ENCODE data around the gene KCNC1. TPM values are rescaled to one million over a fixed set of nuclear protein-coding genes. Genes with fewer than 3 reads are reported as not detected.

Gene KCNC1
- total and polyA plus RNA-seq, 2 of the 13 experiments (the other 11 are each of a cell fraction or from before 2014, with no cell fraction given) = 0.01 to 0.04 TPM

DNA sequence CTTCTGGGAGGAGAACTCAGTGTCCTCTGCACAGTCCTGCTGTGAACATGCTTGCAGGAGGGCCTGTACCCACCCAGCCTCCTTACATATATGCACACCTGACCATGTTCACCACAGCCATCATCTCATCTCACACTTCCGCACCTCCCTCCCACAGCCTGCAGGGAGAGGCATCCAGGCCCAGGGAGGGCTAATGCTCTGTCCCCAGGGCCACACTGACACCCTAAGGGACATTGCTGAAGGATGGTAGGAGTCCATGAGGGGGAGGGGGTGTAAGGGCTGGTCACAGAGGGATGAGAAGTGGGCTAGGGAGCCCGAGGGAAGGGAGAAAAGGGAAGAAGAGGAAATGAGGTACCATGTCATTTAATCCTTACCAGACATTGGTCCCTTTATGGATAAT is 4.4 kb upstream of the KCNC1 start:
- DNase-seq (ENCODE audit: low spot score) (no peak), ATAC-seq (no peak), FAIRE-seq (no peak)
- in situ Hi-C loops (cut with HindIII; ENCODE audit: extremely low pct_ligation_motif_present, low pct_unique_long_range_greater_than_20kb) = no loop called here
- H3K27ac ChIP-seq (ENCODE audit: extremely low read length, insufficient read depth, low read length) = no peak overlapping the region
- H4K20me1 ChIP-seq (ENCODE audit: insufficient read depth, low read length) = 0 out of 2 replicates have a peak, but pooled peaks cover 1% of the 10 kb centered on the region
- no peak for TF ChIP-seq SIN3B (IDR thresholded peaks at IDR 0.05; ENCODE audit: low read length)
- no peak for TF ChIP-seq GTF2F1 (IDR thresholded peaks at IDR 0.05; ENCODE audit: low read length)
- TF ChIP-seq ARNT (IDR thresholded peaks at IDR 0.05) = no peak
- no peak for TF ChIP-seq ZNF720 (CRISPR knock-in tag; IDR thresholded peaks at IDR 0.05)
- no peak for TF ChIP-seq ZNF577 (CRISPR knock-in tag; IDR thresholded peaks at IDR 0.05; ENCODE audit: borderline replicate concordance, low read depth)
- TF ChIP-seq ZNF570 (CRISPR knock-in tag; IDR thresholded peaks at IDR 0.05; ENCODE audit: borderline replicate concordance) = no peak
- no peak for TF ChIP-seq ZNF75D (CRISPR knock-in tag; IDR thresholded peaks at IDR 0.05; ENCODE audit: borderline replicate concordance)
- TF ChIP-seq, protein P1, sequence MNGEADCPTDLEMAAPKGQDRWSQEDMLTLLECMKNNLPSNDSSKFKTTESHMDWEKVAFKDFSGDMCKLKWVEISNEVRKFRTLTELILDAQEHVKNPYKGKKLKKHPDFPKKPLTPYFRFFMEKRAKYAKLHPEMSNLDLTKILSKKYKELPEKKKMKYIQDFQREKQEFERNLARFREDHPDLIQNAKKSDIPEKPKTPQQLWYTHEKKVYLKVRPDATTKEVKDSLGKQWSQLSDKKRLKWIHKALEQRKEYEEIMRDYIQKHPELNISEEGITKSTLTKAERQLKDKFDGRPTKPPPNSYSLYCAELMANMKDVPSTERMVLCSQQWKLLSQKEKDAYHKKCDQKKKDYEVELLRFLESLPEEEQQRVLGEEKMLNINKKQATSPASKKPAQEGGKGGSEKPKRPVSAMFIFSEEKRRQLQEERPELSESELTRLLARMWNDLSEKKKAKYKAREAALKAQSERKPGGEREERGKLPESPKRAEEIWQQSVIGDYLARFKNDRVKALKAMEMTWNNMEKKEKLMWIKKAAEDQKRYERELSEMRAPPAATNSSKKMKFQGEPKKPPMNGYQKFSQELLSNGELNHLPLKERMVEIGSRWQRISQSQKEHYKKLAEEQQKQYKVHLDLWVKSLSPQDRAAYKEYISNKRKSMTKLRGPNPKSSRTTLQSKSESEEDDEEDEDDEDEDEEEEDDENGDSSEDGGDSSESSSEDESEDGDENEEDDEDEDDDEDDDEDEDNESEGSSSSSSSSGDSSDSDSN (CRISPR knock-in tag; IDR thresholded peaks at IDR 0.05) = no peak
- TF ChIP-seq, protein P2, sequence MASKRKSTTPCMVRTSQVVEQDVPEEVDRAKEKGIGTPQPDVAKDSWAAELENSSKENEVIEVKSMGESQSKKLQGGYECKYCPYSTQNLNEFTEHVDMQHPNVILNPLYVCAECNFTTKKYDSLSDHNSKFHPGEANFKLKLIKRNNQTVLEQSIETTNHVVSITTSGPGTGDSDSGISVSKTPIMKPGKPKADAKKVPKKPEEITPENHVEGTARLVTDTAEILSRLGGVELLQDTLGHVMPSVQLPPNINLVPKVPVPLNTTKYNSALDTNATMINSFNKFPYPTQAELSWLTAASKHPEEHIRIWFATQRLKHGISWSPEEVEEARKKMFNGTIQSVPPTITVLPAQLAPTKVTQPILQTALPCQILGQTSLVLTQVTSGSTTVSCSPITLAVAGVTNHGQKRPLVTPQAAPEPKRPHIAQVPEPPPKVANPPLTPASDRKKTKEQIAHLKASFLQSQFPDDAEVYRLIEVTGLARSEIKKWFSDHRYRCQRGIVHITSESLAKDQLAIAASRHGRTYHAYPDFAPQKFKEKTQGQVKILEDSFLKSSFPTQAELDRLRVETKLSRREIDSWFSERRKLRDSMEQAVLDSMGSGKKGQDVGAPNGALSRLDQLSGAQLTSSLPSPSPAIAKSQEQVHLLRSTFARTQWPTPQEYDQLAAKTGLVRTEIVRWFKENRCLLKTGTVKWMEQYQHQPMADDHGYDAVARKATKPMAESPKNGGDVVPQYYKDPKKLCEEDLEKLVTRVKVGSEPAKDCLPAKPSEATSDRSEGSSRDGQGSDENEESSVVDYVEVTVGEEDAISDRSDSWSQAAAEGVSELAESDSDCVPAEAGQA (IDR thresholded peaks at IDR 0.05; ENCODE audit: low read depth) = no peak
- TF ChIP-seq, protein P2 (CRISPR knock-in tag; IDR thresholded peaks at IDR 0.05; ENCODE audit: borderline replicate concordance) = no peak
- TF ChIP-seq ZFP41 (CRISPR knock-in tag; IDR thresholded peaks at IDR 0.05; ENCODE audit: borderline replicate concordance) = no peak
- TF ChIP-seq, protein P3, sequence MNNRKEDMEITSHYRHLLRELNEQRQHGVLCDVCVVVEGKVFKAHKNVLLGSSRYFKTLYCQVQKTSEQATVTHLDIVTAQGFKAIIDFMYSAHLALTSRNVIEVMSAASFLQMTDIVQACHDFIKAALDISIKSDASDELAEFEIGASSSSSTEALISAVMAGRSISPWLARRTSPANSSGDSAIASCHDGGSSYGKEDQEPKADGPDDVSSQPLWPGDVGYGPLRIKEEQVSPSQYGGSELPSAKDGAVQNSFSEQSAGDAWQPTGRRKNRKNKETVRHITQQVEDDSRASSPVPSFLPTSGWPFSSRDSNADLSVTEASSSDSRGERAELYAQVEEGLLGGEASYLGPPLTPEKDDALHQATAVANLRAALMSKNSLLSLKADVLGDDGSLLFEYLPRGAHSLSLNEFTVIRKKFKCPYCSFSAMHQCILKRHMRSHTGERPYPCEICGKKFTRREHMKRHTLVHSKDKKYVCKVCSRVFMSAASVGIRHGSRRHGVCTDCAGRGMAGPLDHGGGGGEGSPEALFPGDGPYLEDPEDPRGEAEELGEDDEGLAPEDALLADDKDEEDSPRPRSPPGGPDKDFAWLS (CRISPR knock-in tag; IDR thresholded peaks at IDR 0.05; ENCODE audit: borderline replicate concordance) = no peak
- no peak overlapping the region for H3K4me3 ChIP-seq (replicated peaks in 1 of 3; ENCODE audit: insufficient read depth in 1 of 3, low read depth in 2 of 3, low read length in 3 of 3)
- CTCF ChIA-PET (ENCODE audit: low intra/inter-chr PET ratio, low total read pairs) = interaction anchor here (0.7 to 3.5 kb wide), 7 partner anchors 8 to 249 kb away, joined by 3 to 40 read pairs (median 3); no protein-coding TSS in a partner anchor
- H2AFZ ChIP-seq (ENCODE audit: low read length) = no peak overlapping the region
- no peaks in the 10 kb centered on the region for H3K9me3 ChIP-seq (ENCODE audit: low read length)
- no peaks in the 10 kb centered on the region for H3K4me1 ChIP-seq (ENCODE audit: insufficient read depth, low read length)
- peaks cover 5 to 21% of the 10 kb centered on the region in 2 experiments; a peak in 3 of 5 replicates for H3K27me3 ChIP-seq (ENCODE audit: control insufficient read depth in 1 of 2, insufficient read depth in 2 of 2, low read length in 2 of 2)
- WGBS (ENCODE audit: low lambda C conversion rate) = 11% methylated on average over 2 of the region's 2 CpGs
- H3K36me3 ChIP-seq (replicated peaks in 1 of 2; ENCODE audit: control insufficient read depth in 1 of 2, insufficient read depth in 2 of 2, low read length in 2 of 2) = no peaks in the 10 kb centered on the region
- H3K4me2 ChIP-seq (ENCODE audit: low read depth, low read length) = no peak overlapping the region
- POLR2A ChIA-PET = interaction anchor here (1.3 kb wide), 1 partner anchor 248 kb away, joined by 7 read pairs; no protein-coding TSS in a partner anchor
- no peaks in the 10 kb centered on the region for H3K79me2 ChIP-seq (ENCODE audit: insufficient read depth, low read length)
- H3K9ac ChIP-seq (ENCODE audit: insufficient read depth, low read depth, low read length) = no peak overlapping the region
- no TSS peak for BruUV-seq (replicated peaks)
- intact Hi-C loops (cut with micrococcal nuclease; ENCODE audit: unreplicated experiment) = loop anchor here (2.0 kb wide), 1 partner anchor 131 kb away; no protein-coding TSS in a partner anchor

Data from HepG2 (cell line).